ENCODE results near the gene CREB5. TPM values are rescaled to one million over a fixed set of nuclear protein-coding genes. Genes with fewer than 3 reads are reported as not detected.

CREB5 gene
- total and polyA plus RNA-seq, 2 of the 8 experiments (the other 6 are each of a cell fraction or from before 2014, with no cell fraction given): 2.4 to 2.7 TPM

- Histone ChIP-seq H3K79me2 (ENCODE audit: control insufficient read depth in 1 of 2, insufficient read depth in 2 of 2, low read length in 2 of 2) (no peaks in the 10 kb centered on the region), H3K18ac (ENCODE audit: extremely low read depth, low read length) (no peak overlapping the region), H4K20me1 (replicated peaks in 1 of 2; ENCODE audit: control insufficient read depth in 1 of 2, insufficient read depth in 2 of 2, low read length in 2 of 2) (no peaks in the 10 kb centered on the region), H2AFZ (ENCODE audit: low read length) (no peak overlapping the region), H3K4me3 (ENCODE audit: extremely low read depth in 1 of 4, insufficient read depth in 2 of 4, low read depth in 3 of 4, low read length in 4 of 4) (no peak overlapping the region), H3K27me3 (replicated peaks in 1 of 4; ENCODE audit: control insufficient read depth in 3 of 4, extremely low read depth in 1 of 4, insufficient read depth in 3 of 4, low read length in 3 of 4) (0 out of 7 replicates have a peak, but pooled peaks cover 0 to under 1% (median 0%) of the 10 kb centered on the region in 4 experiments), H3K27ac (ENCODE audit: low read depth, low read length) (no peak overlapping the region), H3K4me1 (replicated peaks in 1 of 4; ENCODE audit: control insufficient read depth in 3 of 4, insufficient read depth in 4 of 4, low read length in 3 of 4) (peaks cover 4 to 9% (median 6%) of the 10 kb centered on the region in 4 experiments), H3K23me2 (ENCODE audit: low read depth, low read length) (no peaks in the 10 kb centered on the region), H3K9me3 (ENCODE audit: insufficient read depth in 2 of 2, low read depth in 1 of 2, low read length in 1 of 2) (peaks cover 0 to 7% of the 10 kb centered on the region in 2 experiments; a peak in 2 of 4 replicates), H2BK5ac (ENCODE audit: low read depth, low read length) (no peak overlapping the region), H3K14ac (ENCODE audit: insufficient read length) (no peak overlapping the region), H3K56ac (replicated peaks; ENCODE audit: insufficient read length, low read depth, low read length) (no peak overlapping the region), H3K36me3 (ENCODE audit: control insufficient read depth in 2 of 4, insufficient read depth in 4 of 4, low read length in 3 of 4) (no peaks in the 10 kb centered on the region), H3K79me1 (ENCODE audit: low read depth, low read length) (no peaks in the 10 kb centered on the region), H2BK20ac (ENCODE audit: low read length) (no peak overlapping the region), H4K91ac (replicated peaks; ENCODE audit: insufficient read length, low read length) (no peak overlapping the region), H2BK12ac (ENCODE audit: low read depth, low read length) (no peak overlapping the region), H3K4ac (replicated peaks; ENCODE audit: insufficient read length, low read depth, low read length) (no peak overlapping the region), H2BK120ac (replicated peaks; ENCODE audit: low read depth, low read length) (no peak overlapping the region), H3K9ac (replicated peaks in 1 of 4; ENCODE audit: extremely low read depth in 1 of 4, low read depth in 3 of 4, low read length in 3 of 4) (no peak overlapping the region), H4K8ac (ENCODE audit: extremely low read depth, insufficient read depth, low read length) (no peak overlapping the region), H2AK5ac (ENCODE audit: low read depth, low read length) (no peak overlapping the region), H3K4me2 (ENCODE audit: insufficient read depth in 1 of 2, low read depth in 2 of 2, low read length in 2 of 2) (no peak overlapping the region), H2BK15ac (ENCODE audit: low read length) (no peak overlapping the region), H4K5ac (ENCODE audit: insufficient read length, low read depth, low read length) (no peak overlapping the region), H3K23ac (ENCODE audit: insufficient read length) (no peak overlapping the region)
- TF ChIP-seq POLR2A (IDR thresholded peaks at IDR 0.05; ENCODE audit: control extremely low read depth in 1 of 2, low read depth in 2 of 2, low read length in 2 of 2): no peak
- TF ChIP-seq CTCF (IDR thresholded peaks at IDR 0.05; ENCODE audit: control extremely low read depth in 1 of 3, insufficient read depth in 1 of 3, low read depth in 1 of 3, low read length in 3 of 3): peak in 1 of 3 experiments; percentile 1; a peak in 1 of 4 replicates
- ChIA-PET POLR2A (ENCODE audit: partially characterized antibody) (no interaction called here), CTCF (ENCODE audit: partially characterized antibody) (interaction anchor here (0.8 to 7.6 kb wide), 25 partner anchors 7 to 492 kb away, joined by 3 to 89 read pairs (median 4); no protein-coding TSS in a partner anchor)
- DNase-seq (ENCODE audit: low read depth in 1 of 2, low spot score in 2 of 2): no peak
- FAIRE-seq: no peak
Observed at GRCh38 chr7:28362812-28363211, 49.5 kb upstream of the CREB5 start.
